Mesodermal cell (in vitro differentiated cells): ENCODE measurements around the gene EIF4G1. TPM values are rescaled to one million over a fixed set of nuclear protein-coding genes. Genes with fewer than 3 reads are reported as not detected.
A peak's percentile ranks its signal among the peaks of the same experiment; 100 is the strongest.
"Not testable (repeated sequence)": the region's sequence is repeated elsewhere in the genome, so short reads cannot be mapped to it uniquely, and the experiment has no call there.

Source experiments
- H3K27ac ChIP-seq: 2 replicates; pipeline ENCODE4 v1.7.0; 2013; ENCODE audit warnings: mild to moderate bottlenecking, low read depth, low read length, moderate library complexity; ENCODE audit not compliant: severe bottlenecking
- H3K36me3 ChIP-seq: 2 replicates; pipeline ENCODE4 v1.7.1; 2013; ENCODE audit warnings: mild to moderate bottlenecking, low read length, moderate library complexity; ENCODE audit not compliant: control insufficient read depth, insufficient read depth
- H3K4me1 ChIP-seq: one replicate; pipeline ENCODE4 v1.7.1; 2013; ENCODE audit warnings: mild to moderate bottlenecking, low read length; ENCODE audit not compliant: insufficient read depth, control insufficient read depth, poor library complexity, severe bottlenecking
- H3K4me3 ChIP-seq: 2 replicates; pipeline ENCODE4 v1.7.0; 2013; ENCODE audit warnings: low read length, control low read depth, mild to moderate bottlenecking; ENCODE audit not compliant: insufficient read depth, poor library complexity, severe bottlenecking; ENCODE audit errors: extremely low read depth
- H3K9me3 ChIP-seq: 2 replicates; pipeline ENCODE4 v1.7.1; 2013; ENCODE audit warnings: mild to moderate bottlenecking, low read length, moderate library complexity; ENCODE audit not compliant: control insufficient read depth
- WGBS, 2 experiments: methylation state at CpG; one replicate each; pipeline ENCODE4 v1.1.5; 2013; ENCODE audit warnings: missing lambda C conversion rate in 2 of 2; ENCODE audit not compliant: insufficient coverage in 2 of 2; 5-methylcytosine and 5-hydroxymethylcytosine counted together
- polyA plus RNA-seq, 2 experiments: library from polyadenylated mRNA; stranded (reverse); fragments of 50-300 nt; gene quantifications; one replicate each; pipeline ENCODE4 v1.2.3, GENCODE V29; 2013

Gene EIF4G1
- polyA plus RNA-seq (2013, experiment 1 of 2) = 220 TPM
- polyA plus RNA-seq (2013, experiment 2 of 2) = 171 TPM

GRCh38 chr3:184314363-184314699 lies at the start of gene EIF4G1:
TSS of gene EIF4G1 (plus strand) at chr3:184314606. CDS start at chr3:184315797, 1,191 bp downstream.
- peak within 1 kb of the TSS; percentile 81 for H3K4me3 ChIP-seq
- WGBS, 2 experiments = 0 to 1% methylated on average over 21 to 22 of the region's 40 CpGs
- peaks cover 19% of the 10 kb centered on the region for H3K4me1 ChIP-seq
- no peaks in the 10 kb centered on the region for H3K9me3 ChIP-seq
- peak within 1 kb of the TSS; percentile 88 for H3K27ac ChIP-seq
- H3K36me3 ChIP-seq = peaks cover 47% of the 10 kb centered on the region

GRCh38 chr3:184267249-184267648 lies 47.2 kb upstream of the EIF4G1 start:
- not testable (repeated sequence) for H3K4me1 ChIP-seq, H3K27ac ChIP-seq, H3K4me3 ChIP-seq, H3K36me3 ChIP-seq, H3K9me3 ChIP-seq
- WGBS, 2 experiments = 100% methylated on average over 1 of the region's 1 CpG; no CpG with 5 or more reads in 1 of the 2 experiments

GRCh38 chr3:184272269-184272668 lies 42.1 kb upstream of the EIF4G1 start:
- Histone ChIP-seq H3K9me3 (no peaks in the 10 kb centered on the region), H3K4me1 (no peaks in the 10 kb centered on the region), H3K36me3 (no peaks in the 10 kb centered on the region), H3K4me3 (no peak overlapping the region), H3K27ac (no peak overlapping the region)
- 100% methylated on average over 1 of the region's 1 CpG; no CpG with 5 or more reads in 1 of the 2 experiments for WGBS, 2 experiments

- no peaks in the 10 kb centered on the region for H3K36me3 ChIP-seq
These were observed 39.1 kb upstream of the EIF4G1 start for GRCh38 chr3:184275381-184275701.

GRCh38 chr3:184275961-184276910 lies 38.2 kb upstream of the EIF4G1 start, which contains the start of gene ECE2:
TSS of gene ECE2 (plus strand) at chr3:184276022. CDS start at chr3:184276154, 132 bp downstream.
- Histone ChIP-seq H3K36me3 (no peaks in the 10 kb centered on the region), H3K9me3 (no peaks in the 10 kb centered on the region), H3K27ac (no peak within 1 kb of the TSS), H3K4me1 (no peaks in the 10 kb centered on the region), H3K4me3 (no peak within 1 kb of the TSS)
- 56 to 63% methylated on average over 48 to 52 of the region's 65 CpGs for WGBS, 2 experiments

More at GRCh38 chr3:184275381-184275701, 39.1 kb upstream of the EIF4G1 start:
- H3K9me3 ChIP-seq = no peaks in the 10 kb centered on the region
- H3K4me3 ChIP-seq = no peak overlapping the region
- H3K27ac ChIP-seq = no peak overlapping the region
- 81 to 86% methylated on average over 7 to 12 of the region's 12 CpGs for WGBS, 2 experiments
- H3K4me1 ChIP-seq = no peaks in the 10 kb centered on the region

GRCh38 chr3:184277366-184277765 lies 37.0 kb upstream of the EIF4G1 start:
- Histone ChIP-seq H3K36me3 (no peaks in the 10 kb centered on the region), H3K27ac (no peak overlapping the region), H3K4me1 (no peaks in the 10 kb centered on the region), H3K9me3 (no peaks in the 10 kb centered on the region), H3K4me3 (no peak overlapping the region)
- 80 to 98% methylated on average over 6 of the region's 6 CpGs for WGBS, 2 experiments

GRCh38 chr3:184282941-184283340 lies 31.5 kb upstream of the EIF4G1 start:
- Histone ChIP-seq H3K4me3 (no peak overlapping the region), H3K4me1 (no peaks in the 10 kb centered on the region), H3K27ac (no peak overlapping the region), H3K9me3 (no peaks in the 10 kb centered on the region), H3K36me3 (no peaks in the 10 kb centered on the region)
- 85% methylated on average over 2 of the region's 4 CpGs; no CpG with 5 or more reads in 1 of the 2 experiments for WGBS, 2 experiments

- 95% methylated on average over 4 to 8 of the region's 8 CpGs for WGBS, 2 experiments
- H3K9me3 ChIP-seq = no peaks in the 10 kb centered on the region
- no peak overlapping the region for H3K27ac ChIP-seq
- no peak overlapping the region for H3K4me3 ChIP-seq
- no peaks in the 10 kb centered on the region for H3K4me1 ChIP-seq
- H3K36me3 ChIP-seq = no peaks in the 10 kb centered on the region
These were observed 30.7 kb upstream of the EIF4G1 start for GRCh38 chr3:184283681-184284080.

GRCh38 chr3:184284696-184285095 lies 29.7 kb upstream of the EIF4G1 start:
- H3K36me3 ChIP-seq = no peaks in the 10 kb centered on the region
- H3K9me3 ChIP-seq = no peaks in the 10 kb centered on the region
- WGBS, 2 experiments = 5 to 12% methylated on average over 4 of the region's 4 CpGs
- H3K4me3 ChIP-seq = no peak overlapping the region
- no peaks in the 10 kb centered on the region for H3K4me1 ChIP-seq
- no peak overlapping the region for H3K27ac ChIP-seq

GRCh38 chr3:184289426-184289938 lies 24.9 kb upstream of the EIF4G1 start:
- H3K4me3 ChIP-seq = no peak overlapping the region
- no peak overlapping the region for H3K27ac ChIP-seq
- H3K9me3 ChIP-seq = no peaks in the 10 kb centered on the region
- 23% methylated on average over 6 to 7 of the region's 10 CpGs for WGBS, 2 experiments
- no peaks in the 10 kb centered on the region for H3K4me1 ChIP-seq
- no peaks in the 10 kb centered on the region for H3K36me3 ChIP-seq

GRCh38 chr3:184290331-184290730 lies 24.1 kb upstream of the EIF4G1 start:
- WGBS, 2 experiments = 89% methylated on average over 3 to 9 of the region's 10 CpGs
- Histone ChIP-seq H3K36me3 (no peaks in the 10 kb centered on the region), H3K27ac (no peak overlapping the region), H3K4me1 (no peaks in the 10 kb centered on the region), H3K9me3 (no peaks in the 10 kb centered on the region), H3K4me3 (no peak overlapping the region)
